GM18867 (cell line): Measurements from ENCODE around the gene CTNNA3.

Experiments
- ATAC-seq: cut with Tn5 transposase; IDR thresholded peaks from one replicate; pipeline ENCODE4 v1.9.1; 2021; ENCODE audit warnings: mild to moderate bottlenecking, moderate library complexity; ENCODE audit not compliant: unreplicated experiment

The CTNNA3 gene

GRCh38 chr10:66782776-66783175 is 913.2 kb downstream of the CTNNA3 start:
- ATAC-seq = no peak

GRCh38 chr10:66782144-66782543 is 913.9 kb downstream of the CTNNA3 start:
- ATAC-seq = no peak

- ATAC-seq = no peak
These were observed 915.2 kb downstream of the CTNNA3 start for GRCh38 chr10:66780796-66781195.

GRCh38 chr10:66778351-66778750 is 917.6 kb downstream of the CTNNA3 start:
- ATAC-seq = no peak

GRCh38 chr10:66777665-66778064 is 918.3 kb downstream of the CTNNA3 start:
- no peak for ATAC-seq

GRCh38 chr10:66773472-66773817 is 922.5 kb downstream of the CTNNA3 start:
- peak; percentile 82 for ATAC-seq

- ATAC-seq = no peak
These were observed 923.2 kb downstream of the CTNNA3 start for GRCh38 chr10:66772548-66773471.

GRCh38 chr10:66767707-66768106 is 928.3 kb downstream of the CTNNA3 start:
- ATAC-seq = no peak

GRCh38 chr10:66762218-66762729 is 933.7 kb downstream of the CTNNA3 start:
- no peak for ATAC-seq

GRCh38 chr10:66760941-66761340 is 935.1 kb downstream of the CTNNA3 start:
- ATAC-seq = no peak

GRCh38 chr10:66755474-66755873 is 940.5 kb downstream of the CTNNA3 start:
- ATAC-seq = no peak

GRCh38 chr10:66752714-66753113 is 943.3 kb downstream of the CTNNA3 start:
- no peak for ATAC-seq

GRCh38 chr10:66748217-66748616 is 947.8 kb downstream of the CTNNA3 start:
- ATAC-seq = no peak

GRCh38 chr10:66747451-66747850 is 948.5 kb downstream of the CTNNA3 start:
- no peak for ATAC-seq

- no peak for ATAC-seq
These were observed 949.3 kb downstream of the CTNNA3 start for GRCh38 chr10:66746711-66747110.

- ATAC-seq = no peak
These were observed 949.7 kb downstream of the CTNNA3 start for GRCh38 chr10:66746246-66746645.

GRCh38 chr10:66744915-66745314 is 951.1 kb downstream of the CTNNA3 start:
- no peak for ATAC-seq

- ATAC-seq = no peak
These were observed 958.8 kb downstream of the CTNNA3 start for GRCh38 chr10:66737241-66737640.

- ATAC-seq = no peak
These were observed 972.2 kb downstream of the CTNNA3 start for GRCh38 chr10:66723608-66724400.

- ATAC-seq = peak; percentile 57
These were observed 976.5 kb downstream of the CTNNA3 start for GRCh38 chr10:66719483-66719882.

GRCh38 chr10:66717231-66717981 is 978.6 kb downstream of the CTNNA3 start:
- no peak for ATAC-seq
